GM12864 (cell line): ENCODE measurements around the gene CTNNA3.

Experiments
- DNase-seq: peaks from one replicate; pipeline ENCODE4 v3.0.0-alpha.2; 2011; ENCODE audit warnings: low read depth
- H3K4me3 ChIP-seq: 2 replicates; pipeline ENCODE4 v1.5.1; 2011; ENCODE audit warnings: mild to moderate bottlenecking, low read depth, low read length, control low read depth
- TF ChIP-seq, protein P1 (sequence below): IDR thresholded peaks from 2 replicates; pipeline ENCODE4 v1.5.1; 2011; ENCODE audit warnings: low read depth, mild to moderate bottlenecking, moderate library complexity, low read length, control low read depth, inconsistent platforms; ENCODE audit errors: missing control alignments

CTNNA3 gene

DNA sequence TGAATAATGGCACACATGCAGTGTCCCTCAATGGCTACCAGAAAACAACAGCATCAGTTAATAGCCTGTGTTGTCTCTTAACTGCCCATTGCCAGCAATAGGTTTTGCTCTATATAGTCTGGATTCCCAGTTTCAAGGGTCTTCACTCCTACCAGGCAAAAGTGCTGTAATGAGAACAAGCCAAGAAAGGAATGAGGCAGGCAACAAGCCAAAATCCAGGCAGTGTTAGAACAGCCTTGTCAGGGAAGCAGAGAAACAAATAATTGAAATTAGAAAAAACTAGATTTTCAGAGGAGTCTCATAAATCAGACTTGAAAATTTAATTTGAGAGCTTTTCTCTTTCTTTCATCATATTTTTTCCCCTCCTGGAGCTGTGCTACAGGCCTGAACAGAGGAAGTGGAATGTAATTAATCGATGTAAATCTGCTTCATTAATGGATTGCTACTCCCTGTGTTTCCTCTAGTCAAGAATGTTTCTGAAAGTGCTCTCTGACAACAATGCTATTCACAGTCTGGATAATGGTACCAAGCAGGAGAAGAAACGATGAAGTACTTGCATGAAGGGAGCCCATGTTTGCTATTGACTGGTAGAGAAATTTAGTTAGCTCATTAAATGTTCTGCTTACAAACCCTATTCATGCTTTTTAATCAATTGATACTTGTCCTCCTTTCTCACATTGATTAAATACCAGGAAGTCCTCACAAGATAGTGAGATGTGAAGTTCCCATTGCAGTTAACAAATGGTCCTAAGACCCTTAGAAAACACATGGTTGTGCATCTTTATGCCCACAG, 972.2 kb downstream of the CTNNA3 start:
- no peak for DNase-seq
- H3K4me3 ChIP-seq, result no peak overlapping the region
- TF ChIP-seq, protein P1, sequence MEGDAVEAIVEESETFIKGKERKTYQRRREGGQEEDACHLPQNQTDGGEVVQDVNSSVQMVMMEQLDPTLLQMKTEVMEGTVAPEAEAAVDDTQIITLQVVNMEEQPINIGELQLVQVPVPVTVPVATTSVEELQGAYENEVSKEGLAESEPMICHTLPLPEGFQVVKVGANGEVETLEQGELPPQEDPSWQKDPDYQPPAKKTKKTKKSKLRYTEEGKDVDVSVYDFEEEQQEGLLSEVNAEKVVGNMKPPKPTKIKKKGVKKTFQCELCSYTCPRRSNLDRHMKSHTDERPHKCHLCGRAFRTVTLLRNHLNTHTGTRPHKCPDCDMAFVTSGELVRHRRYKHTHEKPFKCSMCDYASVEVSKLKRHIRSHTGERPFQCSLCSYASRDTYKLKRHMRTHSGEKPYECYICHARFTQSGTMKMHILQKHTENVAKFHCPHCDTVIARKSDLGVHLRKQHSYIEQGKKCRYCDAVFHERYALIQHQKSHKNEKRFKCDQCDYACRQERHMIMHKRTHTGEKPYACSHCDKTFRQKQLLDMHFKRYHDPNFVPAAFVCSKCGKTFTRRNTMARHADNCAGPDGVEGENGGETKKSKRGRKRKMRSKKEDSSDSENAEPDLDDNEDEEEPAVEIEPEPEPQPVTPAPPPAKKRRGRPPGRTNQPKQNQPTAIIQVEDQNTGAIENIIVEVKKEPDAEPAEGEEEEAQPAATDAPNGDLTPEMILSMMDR, result no peak

DNA sequence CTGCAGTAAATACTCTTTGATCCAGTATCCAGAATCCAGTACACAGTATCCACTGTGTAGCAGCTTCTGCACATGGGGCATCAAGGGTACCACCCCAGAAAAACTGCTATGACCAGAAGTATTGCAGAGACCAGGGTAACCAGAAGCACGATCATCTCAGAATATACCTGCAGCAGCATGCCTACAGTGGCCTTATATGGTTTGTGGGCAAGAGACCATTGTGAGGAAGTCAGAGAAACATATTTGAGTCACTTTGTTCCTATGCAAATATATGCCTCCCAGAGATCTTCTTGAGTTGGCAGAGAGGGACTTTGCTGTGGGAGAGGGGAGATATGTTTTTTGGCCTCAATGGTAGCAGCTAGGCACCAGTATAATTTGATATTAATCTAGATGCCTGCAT, 976.5 kb downstream of the CTNNA3 start:
- DNase-seq, result no peak
- TF ChIP-seq, protein P1, result no peak
- no peak overlapping the region for H3K4me3 ChIP-seq

DNA sequence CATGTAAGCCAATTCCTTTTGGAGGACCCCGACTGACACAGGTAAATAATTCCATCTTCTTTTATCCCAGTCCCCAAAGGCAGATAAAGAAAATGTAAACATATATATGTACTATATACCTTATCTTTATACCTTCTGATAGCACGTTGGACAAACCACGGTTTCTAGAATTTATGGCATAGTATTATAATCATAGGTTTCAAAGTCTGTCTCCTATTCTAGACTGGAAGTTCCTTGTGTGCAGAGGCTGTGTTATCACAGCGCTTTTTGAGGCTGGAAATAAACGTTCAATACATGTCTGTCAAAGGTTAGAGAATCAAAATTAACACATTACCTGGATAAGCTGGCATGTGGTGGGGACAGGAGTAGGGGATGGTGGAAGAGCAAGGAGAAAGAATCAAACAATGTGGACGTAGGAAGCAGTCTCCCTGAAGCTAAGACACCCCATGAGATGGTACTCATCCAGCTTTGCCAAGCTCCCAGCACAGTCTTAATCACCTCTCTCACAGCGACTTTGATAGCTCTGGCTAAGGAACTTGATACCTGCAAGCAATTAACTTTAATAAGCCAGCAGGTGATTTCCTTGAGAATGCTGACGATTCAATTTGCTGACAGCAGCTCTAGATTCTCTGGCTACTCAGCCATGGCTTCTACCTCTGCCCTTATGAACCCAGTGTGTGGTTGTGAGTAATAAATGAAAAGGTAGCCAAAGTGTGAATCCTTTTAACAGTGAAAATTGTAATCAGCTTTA, 978.6 kb downstream of the CTNNA3 start:
- no peak overlapping the region for H3K4me3 ChIP-seq
- no peak for DNase-seq
- TF ChIP-seq, protein P1, result no peak

DNA sequence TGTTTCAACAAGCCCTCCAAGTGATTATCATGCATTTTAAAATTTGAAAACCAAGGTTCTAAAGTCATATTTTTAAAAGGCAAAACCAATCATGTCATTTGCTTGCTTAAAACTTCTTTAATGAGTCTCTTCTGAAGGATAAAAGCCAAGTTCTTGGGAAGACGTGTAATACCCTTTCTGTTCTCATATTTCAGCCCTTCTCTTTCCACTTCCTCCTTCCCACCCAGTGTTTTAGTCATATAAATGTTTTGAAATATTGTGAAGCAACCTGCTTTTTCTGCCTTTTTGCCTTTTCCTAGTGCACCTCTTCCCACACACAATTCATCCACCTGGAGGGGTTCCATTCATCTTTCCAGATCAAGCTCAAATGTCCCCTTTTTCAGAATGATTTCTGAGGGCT, 981.3 kb downstream of the CTNNA3 start:
- DNase-seq, result no peak
- TF ChIP-seq, protein P1, result no peak
- H3K4me3 ChIP-seq, result no peak overlapping the region

DNA sequence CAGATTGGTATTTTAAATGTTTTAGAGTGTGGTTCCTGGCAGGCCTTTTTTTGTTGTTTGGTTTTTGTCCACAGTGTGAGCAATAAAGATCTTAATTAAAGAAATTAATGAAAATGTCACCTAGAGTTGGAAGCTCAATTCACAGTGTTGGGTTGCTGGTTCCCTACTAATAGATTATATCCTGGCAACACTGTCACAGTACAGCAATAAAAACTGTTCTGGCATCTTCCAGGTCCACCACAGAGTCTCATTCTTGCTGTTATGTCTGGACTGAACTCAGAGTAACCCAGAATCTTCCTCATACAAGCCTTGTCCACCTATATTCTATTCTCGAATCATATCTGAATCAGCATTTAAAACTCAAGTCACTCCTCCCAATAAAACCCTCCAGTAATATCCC, 982.6 kb downstream of the CTNNA3 start:
- TF ChIP-seq, protein P1, result no peak
- DNase-seq, result no peak
- H3K4me3 ChIP-seq, result no peak overlapping the region

DNA sequence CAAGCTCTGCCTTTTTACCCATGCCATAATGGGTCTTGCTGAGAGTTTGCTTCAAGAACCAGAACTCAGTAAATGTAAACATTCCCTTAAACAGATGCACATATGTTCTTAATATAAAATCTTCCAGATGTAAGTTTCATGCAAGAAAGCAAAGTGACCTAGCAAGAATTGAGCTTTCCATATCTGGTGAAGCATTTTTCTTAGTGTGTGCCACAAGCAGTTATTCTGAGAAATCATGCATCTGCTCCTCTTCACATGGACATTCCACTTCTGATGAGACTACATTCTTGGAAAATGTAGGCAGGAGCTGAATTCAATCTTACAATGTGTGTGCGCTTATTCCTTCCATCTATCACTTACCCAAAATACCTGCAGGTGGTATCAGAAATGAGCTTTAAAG, 997.9 kb downstream of the CTNNA3 start:
- DNase-seq, result no peak
- TF ChIP-seq, protein P1, result no peak

More for the DNA sequence above, 997.9 kb downstream of the CTNNA3 start:
- no peak overlapping the region for H3K4me3 ChIP-seq
